Thymus (tissue), 11 donors: ENCODE measurements around the gene NAA10. TPM values are rescaled to one million over a fixed set of nuclear protein-coding genes. Genes with fewer than 3 reads are reported as not detected.

Experiments
- DNase-seq, 9 donors: peaks; one replicate each; pipeline ENCODE4 v3.0.0-alpha.2; 2013; ENCODE audit warnings: low spot score in 9 of 9, low read depth in 6 of 9, missing footprints in 1 of 9
- H3K27ac ChIP-seq, 2 donors: one replicate each; pipeline ENCODE4 v1.5.1; 2013; ENCODE audit warnings: control low read depth in 1 of 2, low read depth in 1 of 2, low read length in 1 of 2, mild to moderate bottlenecking in 1 of 2, moderate library complexity in 1 of 2
- H3K27me3 ChIP-seq, 2 donors: one replicate each; pipeline ENCODE4 v1.5.1; 2013; ENCODE audit warnings: low read length in 1 of 2; ENCODE audit not compliant: control insufficient read depth in 2 of 2, insufficient read depth in 1 of 2
- H3K36me3 ChIP-seq, 2 donors: one replicate each; pipeline ENCODE4 v1.5.1; 2013; ENCODE audit warnings: low read length in 1 of 2, mild to moderate bottlenecking in 1 of 2, moderate library complexity in 1 of 2; ENCODE audit not compliant: control insufficient read depth in 2 of 2, insufficient read depth in 2 of 2
- H3K4me1 ChIP-seq, 2 donors: one replicate each; pipeline ENCODE4 v1.5.1; 2013; ENCODE audit warnings: low read length in 2 of 2; ENCODE audit not compliant: control insufficient read depth in 2 of 2, insufficient read depth in 2 of 2
- H3K4me3 ChIP-seq, 2 donors: one replicate each; pipeline ENCODE4 v1.5.1; 2013; ENCODE audit warnings: low read length in 2 of 2, control low read depth in 1 of 2, mild to moderate bottlenecking in 1 of 2
- H3K9me3 ChIP-seq, 2 donors: one replicate each; pipeline ENCODE4 v1.5.1; 2013; ENCODE audit warnings: low read length in 1 of 2, mild to moderate bottlenecking in 1 of 2; ENCODE audit not compliant: control insufficient read depth in 2 of 2, insufficient read depth in 1 of 2
- WGBS: extraction: QIAGEN DNeasy Blood & Tissue Kit; methylation state at CpG from one replicate; pipeline ENCODE4 v1.1.7; 2013; 5-methylcytosine and 5-hydroxymethylcytosine counted together
- polyA plus RNA-seq: library from polyadenylated mRNA; stranded (reverse); fragments of 200-250 nt; gene quantifications from one replicate; pipeline ENCODE4 v1.2.3, GENCODE V29; 2013
- total RNA-seq: library from RNA; stranded (reverse); fragments of 120-200 nt; gene quantifications from one replicate; pipeline ENCODE4 v1.2.4, GENCODE V29; 2013
- donor health status: healthy.

Gene NAA10
- total and polyA plus RNA-seq, 2 donors, result 41.3 to 94.7 TPM

GRCh38 chrX:153973127-153974002 is 38.5 kb upstream of the NAA10 start:
- Histone ChIP-seq H3K36me3 (peaks cover 0 to 8% of the 10 kb centered on the region in 2 donors), H3K4me3 (peak overlapping the region; percentile 62 to 63), H3K27me3 (peaks cover 0 to 16% of the 10 kb centered on the region in 2 donors), H3K27ac (peak overlapping the region; percentile 94 to 99), H3K9me3 (no peaks in the 10 kb centered on the region), H3K4me1 (peaks cover 9 to 22% of the 10 kb centered on the region in 2 donors)
- no peak for DNase-seq
- 53% methylated on average over 20 of the region's 20 CpGs for WGBS

GRCh38 chrX:153972368-153973126 is 37.7 kb upstream of the NAA10 start, which contains the start of gene TMEM187:
TSS of gene TMEM187 (plus strand) at chrX:153972754. CDS start at chrX:153982063, 9,309 bp downstream.
- peaks cover 9 to 30% of the 10 kb centered on the region in 2 donors for H3K4me1 ChIP-seq
- WGBS, result under 1% methylated on average over 102 of the region's 103 CpGs
- H3K27ac ChIP-seq, result peak within 1 kb of the TSS; percentile 99 to 100
- peaks cover 0 to 16% of the 10 kb centered on the region in 2 donors for H3K27me3 ChIP-seq
- peak within 1 kb of the TSS; percentile 62 to 98 for H3K4me3 ChIP-seq
- no peaks in the 10 kb centered on the region for H3K9me3 ChIP-seq
- peak in 7 of 9 donors; percentile 74 to 92 (median 78) for DNase-seq
- H3K36me3 ChIP-seq, result peaks cover 0 to 12% of the 10 kb centered on the region in 2 donors

- Histone ChIP-seq H3K4me3 (peak within 1 kb of the TSS; percentile 62 to 98), H3K27me3 (peaks cover 0 to 16% of the 10 kb centered on the region in 2 donors), H3K36me3 (peaks cover 0 to 17% of the 10 kb centered on the region in 2 donors), H3K27ac (peak within 1 kb of the TSS; percentile 99 to 100), H3K9me3 (no peaks in the 10 kb centered on the region), H3K4me1 (peaks cover 13 to 39% of the 10 kb centered on the region in 2 donors)
- peak in 7 of 9 donors; percentile 83 to 97 (median 87) for DNase-seq
- WGBS, result under 1% methylated on average over 94 of the region's 96 CpGs
These were observed 36.9 kb upstream of the NAA10 start, which contains the start of gene HCFC1 for GRCh38 chrX:153971450-153972367. TSS of gene HCFC1 (minus strand) at chrX:153971818. CDS start at chrX:153970840, 978 bp downstream.

GRCh38 chrX:153971124-153971449 is 36.2 kb upstream of the NAA10 start:
- Histone ChIP-seq H3K4me3 (peak overlapping the region; percentile 62 to 98), H3K27me3 (peaks cover 0 to 13% of the 10 kb centered on the region in 2 donors), H3K4me1 (peaks cover 19 to 45% of the 10 kb centered on the region in 2 donors), H3K9me3 (no peaks in the 10 kb centered on the region), H3K27ac (peak overlapping the region; percentile 99 to 100), H3K36me3 (peaks cover 0 to 17% of the 10 kb centered on the region in 2 donors)
- peak in 4 of 9 donors; percentile 77 to 93 (median 84) for DNase-seq
- under 1% methylated on average over 34 of the region's 34 CpGs for WGBS

GRCh38 chrX:153970357-153971123 is 35.7 kb upstream of the NAA10 start:
- Histone ChIP-seq H3K27ac (peak overlapping the region; percentile 99 to 100), H3K36me3 (peaks cover 0 to 19% of the 10 kb centered on the region in 2 donors), H3K9me3 (no peaks in the 10 kb centered on the region), H3K4me3 (peak overlapping the region; percentile 62 to 98), H3K4me1 (peaks cover 25 to 50% of the 10 kb centered on the region in 2 donors), H3K27me3 (peaks cover 0 to 13% of the 10 kb centered on the region in 2 donors)
- WGBS, result under 1% methylated on average over 49 of the region's 49 CpGs
- peak in 3 of 9 donors; percentile 64 to 80 (median 67) for DNase-seq

GRCh38 chrX:153969904-153970356 is 35.1 kb upstream of the NAA10 start:
- H3K27ac ChIP-seq, result peak overlapping the region; percentile 91 to 94
- H3K36me3 ChIP-seq, result peaks cover 0 to 23% of the 10 kb centered on the region in 2 donors
- H3K4me1 ChIP-seq, result peaks cover 30 to 56% of the 10 kb centered on the region in 2 donors
- WGBS, result under 1% methylated on average over 26 of the region's 26 CpGs
- H3K4me3 ChIP-seq, result peak overlapping the region; percentile 62 to 98
- DNase-seq, result no peak
- H3K27me3 ChIP-seq, result peaks cover 0 to 13% of the 10 kb centered on the region in 2 donors
- H3K9me3 ChIP-seq, result no peaks in the 10 kb centered on the region

GRCh38 chrX:153969125-153969903 is 34.5 kb upstream of the NAA10 start:
- H3K4me1 ChIP-seq, result peaks cover 25 to 55% of the 10 kb centered on the region in 2 donors

More at GRCh38 chrX:153969125-153969903, 34.5 kb upstream of the NAA10 start:
- Histone ChIP-seq H3K9me3 (no peaks in the 10 kb centered on the region), H3K27ac (peak overlapping the region; percentile 91 to 94), H3K4me3 (peak overlapping the region; percentile 62 to 98), H3K36me3 (peaks cover 5 to 29% of the 10 kb centered on the region in 2 donors), H3K27me3 (peaks cover 0 to 7% of the 10 kb centered on the region in 2 donors)
- peak in 1 of 9 donors; percentile 48 for DNase-seq
- WGBS, result 5% methylated on average over 25 of the region's 25 CpGs
